DND-41 (cell line): ENCODE measurements around the gene KLK6.

Experiments
- ATAC-seq: fragments of 200-7000 bp; cut with Tn5 transposase; 3 replicates; pipeline ENCODE4 v1.9.1; 2021; ENCODE audit warnings: low read depth; ENCODE audit not compliant: insufficient read depth
- DNase-seq: peaks from one replicate; pipeline ENCODE4 v3.0.0-alpha.2; 2020
- H2AFZ ChIP-seq: 2 replicates; pipeline ENCODE4 v1.6.0; 2012; ENCODE audit warnings: low read depth, low read length
- H3K27ac ChIP-seq: 2 replicates; pipeline ENCODE4 v1.5.1; 2012; ENCODE audit warnings: low read length, inconsistent platforms
- H3K27me3 ChIP-seq: fragments of 200-600 bp; sonication (generic); 2 replicates; pipeline ENCODE4 v1.6.0; 2012; ENCODE audit warnings: low read length, mild to moderate bottlenecking, inconsistent platforms; ENCODE audit not compliant: insufficient read depth, poor library complexity
- H3K36me3 ChIP-seq: 2 replicates; pipeline ENCODE4 v1.5.1; 2012; ENCODE audit warnings: low read length, inconsistent platforms; ENCODE audit not compliant: insufficient read depth
- H3K4me1 ChIP-seq: 2 replicates; pipeline ENCODE4 v1.5.1; 2012; ENCODE audit warnings: mild to moderate bottlenecking, low read length; ENCODE audit not compliant: insufficient read depth
- H3K4me2 ChIP-seq: 2 replicates; pipeline ENCODE4 v1.6.0; 2012; ENCODE audit warnings: mild to moderate bottlenecking, moderate library complexity, low read length, inconsistent platforms; ENCODE audit not compliant: insufficient read depth
- H3K4me3 ChIP-seq, 2 experiments: fragments of 200-600 bp in 1 of 2; shearing (Covaris generic) in 1 of 2; 2 replicates each; pipeline ENCODE4 v1.5.1; 2012 to 2016; ENCODE audit warnings: inconsistent platforms in 2 of 2, low read length in 2 of 2, mild to moderate bottlenecking in 2 of 2, low read depth in 1 of 2, moderate library complexity in 1 of 2
- H3K79me2 ChIP-seq: 2 replicates; pipeline ENCODE4 v1.6.0; 2012; ENCODE audit warnings: low read length, inconsistent platforms; ENCODE audit not compliant: insufficient read depth
- H3K9ac ChIP-seq: 2 replicates; pipeline ENCODE4 v1.6.0; 2012; ENCODE audit warnings: low read depth, mild to moderate bottlenecking, inconsistent platforms, low read length, moderate library complexity
- H3K9me3 ChIP-seq: 2 replicates; pipeline ENCODE4 v1.5.1; 2012; ENCODE audit warnings: low read length, moderate library complexity, mild to moderate bottlenecking, inconsistent platforms; ENCODE audit not compliant: insufficient read depth, severe bottlenecking
- H4K20me1 ChIP-seq: 2 replicates; pipeline ENCODE4 v1.6.0; 2012; ENCODE audit warnings: low read length; ENCODE audit not compliant: insufficient read depth
- CTCF ChIP-seq: IDR thresholded peaks from 2 replicates; pipeline ENCODE4 v1.5.1; 2012; ENCODE audit warnings: borderline replicate concordance, low read length, moderate library complexity, mild to moderate bottlenecking; ENCODE audit not compliant: poor library complexity, severe bottlenecking; ENCODE audit errors: extremely low read depth
- EZH2 ChIP-seq: IDR thresholded peaks from 3 replicates; pipeline ENCODE4 v1.6.1; 2012; ENCODE audit warnings: borderline replicate concordance, low read depth, mild to moderate bottlenecking, moderate library complexity, low read length, inconsistent platforms; ENCODE audit not compliant: severe bottlenecking

The KLK6 gene

GRCh38 chr19:50962245-50962644, 7.1 kb downstream of the KLK6 start:
- DNase-seq (no peak), ATAC-seq (no peak)
- no peaks in the 10 kb centered on the region for H3K36me3 ChIP-seq
- no peak overlapping the region for H3K27ac ChIP-seq
- H3K9me3 ChIP-seq: no peaks in the 10 kb centered on the region
- no peak overlapping the region for H3K9ac ChIP-seq
- no peak overlapping the region for H3K4me2 ChIP-seq
- no peaks in the 10 kb centered on the region for H3K4me1 ChIP-seq
- no peak overlapping the region for H3K4me3 ChIP-seq
- no peaks in the 10 kb centered on the region for H3K79me2 ChIP-seq
- H3K27me3 ChIP-seq: no peaks in the 10 kb centered on the region
- no peaks in the 10 kb centered on the region for H4K20me1 ChIP-seq
- no peak for TF ChIP-seq CTCF
- H2AFZ ChIP-seq: no peak overlapping the region

DNA sequence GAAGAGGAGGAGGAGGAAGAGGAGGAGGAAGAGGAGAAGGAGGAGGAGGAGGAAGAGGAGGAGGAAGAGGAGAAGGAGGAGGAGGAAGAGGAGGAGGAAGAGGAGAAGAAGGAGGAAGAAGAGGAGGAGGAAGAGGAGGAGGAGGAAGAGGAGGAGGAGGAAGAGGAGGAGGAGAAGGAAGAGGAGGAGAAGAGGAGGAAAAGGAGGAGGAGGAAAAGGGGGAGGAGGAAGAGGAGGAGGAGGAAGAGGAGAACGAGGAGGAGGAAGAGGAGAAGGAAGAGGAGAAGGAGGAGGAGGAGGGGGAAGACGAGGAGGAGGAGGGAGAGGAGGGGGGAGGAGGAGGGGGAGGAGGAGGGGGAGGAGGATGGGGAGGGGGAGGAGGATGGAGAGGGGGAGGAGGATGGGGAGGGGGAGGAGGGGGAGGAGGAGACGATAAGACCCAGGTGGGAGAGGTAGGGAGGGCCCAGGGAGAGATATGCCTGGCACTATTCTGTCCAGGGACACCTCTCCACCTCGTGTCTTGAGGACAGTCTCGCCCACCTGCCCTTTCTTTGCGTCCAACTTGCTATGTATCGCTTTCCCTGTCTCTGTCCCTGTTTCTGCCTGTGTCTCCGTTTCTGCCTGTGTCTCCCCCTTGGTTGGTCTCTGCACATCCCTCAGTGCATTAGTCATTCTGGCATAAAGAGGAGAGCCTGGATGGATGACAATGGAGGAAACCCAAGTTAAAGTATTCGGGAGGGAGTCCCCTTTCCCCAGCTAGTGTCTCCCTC, 9.5 kb downstream of the KLK6 start:
- no peaks in the 10 kb centered on the region for H3K27me3 ChIP-seq
- H3K9me3 ChIP-seq: no peaks in the 10 kb centered on the region
- no peak overlapping the region for H3K4me3 ChIP-seq
- H2AFZ ChIP-seq: no peak overlapping the region
- H3K4me2 ChIP-seq: no peak overlapping the region
- no peaks in the 10 kb centered on the region; the same call in 1 of the 2 replicates for H4K20me1 ChIP-seq
- H3K4me1 ChIP-seq: no peaks in the 10 kb centered on the region
- no peak for DNase-seq
- H3K79me2 ChIP-seq: no peaks in the 10 kb centered on the region
- ATAC-seq: no peak
- no peak overlapping the region for H3K9ac ChIP-seq
- no peak overlapping the region for H3K27ac ChIP-seq
- H3K36me3 ChIP-seq: no peaks in the 10 kb centered on the region
- TF ChIP-seq EZH2 (no peak), CTCF (no peak)

- Histone ChIP-seq H3K36me3 (no peaks in the 10 kb centered on the region), H4K20me1 (no peaks in the 10 kb centered on the region; the same call in 1 of the 2 replicates), H3K9ac (no peak overlapping the region), H3K9me3 (no peaks in the 10 kb centered on the region), H3K4me2 (no peak overlapping the region), H3K27ac (no peak overlapping the region), H3K27me3 (no peaks in the 10 kb centered on the region), H2AFZ (no peak overlapping the region), H3K4me1 (no peaks in the 10 kb centered on the region), H3K79me2 (no peaks in the 10 kb centered on the region), H3K4me3 (no peak overlapping the region)
- TF ChIP-seq CTCF (no peak), EZH2 (no peak)
- no peak for ATAC-seq
- DNase-seq: no peak
Measured at GRCh38 chr19:50957587-50957986, 11.8 kb downstream of the KLK6 start.

DNA sequence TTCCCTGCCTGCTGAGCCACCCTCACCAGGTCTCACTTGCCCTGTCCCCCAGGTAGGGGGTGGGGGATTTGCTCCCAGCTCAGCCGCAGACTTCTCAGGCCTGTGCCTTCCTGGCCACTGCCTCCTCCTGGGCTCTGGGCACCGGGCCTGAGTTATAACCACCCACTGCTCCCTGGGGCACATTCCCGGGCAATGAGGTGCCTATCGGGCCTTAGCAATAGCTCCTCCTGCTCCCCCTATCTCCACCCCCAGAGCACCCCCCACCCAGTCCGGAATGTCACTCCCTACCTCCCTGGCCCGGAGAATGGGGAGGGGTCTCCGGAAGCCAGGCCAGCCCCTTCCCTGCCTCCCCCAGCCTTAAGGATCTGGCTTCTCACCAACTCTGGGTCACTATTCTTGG, 16.5 kb downstream of the KLK6 start, which contains the start of gene KLK5:
TSS of gene KLK5 (minus strand) at position 129 of the 400 bp plus-strand sequence. CDS start 381 bp downstream, outside the sequence.
- Histone ChIP-seq H3K9me3 (no peaks in the 10 kb centered on the region), H3K4me3 (no peak within 1 kb of the TSS), H3K4me2 (no peak within 1 kb of the TSS), H3K79me2 (no peaks in the 10 kb centered on the region), H2AFZ (no peak within 1 kb of the TSS), H3K27me3 (no peaks in the 10 kb centered on the region), H3K27ac (no peak within 1 kb of the TSS), H3K9ac (no peak within 1 kb of the TSS), H4K20me1 (no peaks in the 10 kb centered on the region; the same call in 1 of the 2 replicates), H3K36me3 (no peaks in the 10 kb centered on the region), H3K4me1 (no peaks in the 10 kb centered on the region)
- no peak for TF ChIP-seq CTCF
- no peak for TF ChIP-seq EZH2
- ATAC-seq (no peak), DNase-seq (no peak)
